Measurements from ENCODE around the gene CCNI2.

Gene CCNI2

GRCh38 chr5:132749506-132749905 lies 2.3 kb downstream of the CCNI2 start:
- in situ Hi-C loops (cut with HindIII; ENCODE audit: low sequenced_read_pairs), result no loop called here

DNA sequence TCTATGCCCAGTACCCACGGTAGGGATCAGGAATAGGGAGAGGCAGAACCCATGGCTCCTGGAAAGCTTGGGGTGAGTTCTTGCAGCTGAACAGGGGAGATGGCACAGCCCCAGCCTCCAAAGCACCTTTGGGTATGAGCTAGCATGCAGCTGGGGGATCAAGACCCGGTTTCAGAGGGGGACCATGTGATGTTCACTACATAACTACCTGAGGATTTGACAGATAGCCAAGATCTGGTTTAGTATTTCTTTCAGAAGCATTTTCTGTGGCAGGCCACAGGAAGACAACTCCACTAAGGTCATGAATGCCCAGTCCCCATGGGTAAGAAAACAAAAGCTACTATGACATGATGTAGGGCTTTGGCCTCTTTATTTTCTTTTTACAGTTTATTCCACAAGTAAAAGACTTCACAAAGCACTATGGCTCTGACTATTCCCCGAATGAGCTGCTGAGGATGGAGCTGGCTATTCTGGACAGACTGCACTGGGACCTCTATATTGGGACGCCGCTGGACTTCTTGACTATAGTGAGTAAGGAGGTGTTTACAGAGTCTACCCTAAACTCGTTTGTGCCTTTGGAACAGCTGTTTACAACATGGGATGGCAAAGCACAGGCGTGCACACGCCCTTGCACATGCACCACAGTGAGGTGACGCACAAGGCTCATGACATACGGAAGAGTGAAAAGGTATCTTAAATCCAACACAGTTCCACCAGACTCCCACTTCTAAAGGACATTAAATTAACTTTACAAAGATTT lies 3.4 kb downstream of the CCNI2 start:
- in situ Hi-C loops (cut with HindIII; ENCODE audit: low sequenced_read_pairs), result loop anchor here (5.0 kb wide), 1 partner anchor 57 kb away; no protein-coding TSS in a partner anchor

DNA sequence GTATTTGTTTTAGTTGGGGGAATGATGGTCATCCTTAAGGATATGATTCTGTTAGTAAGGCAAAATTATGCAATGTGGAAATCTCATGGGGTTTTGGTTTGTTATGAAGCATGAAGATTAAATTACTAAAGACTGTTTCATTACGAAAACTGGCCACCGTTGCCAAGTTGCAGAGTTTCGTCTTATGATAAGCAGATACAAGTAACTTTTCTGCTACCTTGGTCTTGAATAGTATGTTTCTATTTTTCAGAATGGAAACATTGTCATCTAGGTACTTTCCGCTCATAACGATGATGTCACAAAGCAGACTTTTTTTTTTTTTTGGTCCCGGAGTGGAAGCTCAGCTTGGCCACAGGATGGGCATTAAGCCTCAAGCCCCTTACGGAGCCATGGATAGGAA lies 4.2 kb downstream of the CCNI2 start:
- in situ Hi-C loops (cut with HindIII; ENCODE audit: low sequenced_read_pairs), result loop anchor here (5.0 kb wide), 1 partner anchor 56 kb away; no protein-coding TSS in a partner anchor

DNA sequence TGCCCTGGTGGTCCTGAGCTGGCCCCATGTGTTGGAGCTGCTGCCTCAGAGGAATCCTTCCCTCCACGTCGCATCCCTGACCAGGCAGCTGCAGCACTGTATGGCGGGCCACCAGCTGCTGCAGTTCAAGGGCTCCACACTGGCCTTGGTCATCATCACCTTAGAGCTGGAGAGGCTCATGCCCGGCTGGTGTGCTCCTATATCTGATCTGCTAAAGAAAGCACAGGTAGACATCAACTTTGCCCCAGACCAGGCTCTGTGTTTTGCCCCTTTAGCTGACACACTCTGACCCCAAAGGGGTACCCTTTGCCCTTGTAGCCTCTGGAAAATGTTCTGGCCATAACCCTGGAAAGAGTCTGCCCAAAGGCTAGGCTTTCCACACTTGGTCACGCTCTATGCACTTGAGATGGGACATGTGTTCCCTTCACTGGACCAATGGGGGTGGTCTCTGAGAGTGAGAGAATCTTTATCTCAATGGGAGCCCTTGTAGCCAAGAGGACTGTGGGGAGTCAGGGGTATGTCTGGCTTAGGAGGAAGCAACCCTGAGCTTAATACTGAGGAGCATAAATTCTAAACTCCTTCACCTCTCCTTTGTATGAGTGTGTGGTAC lies 4.8 kb downstream of the CCNI2 start:
- in situ Hi-C loops (cut with HindIII; ENCODE audit: low sequenced_read_pairs), result loop anchor here (5.0 kb wide), 1 partner anchor 55 kb away; no protein-coding TSS in a partner anchor

GRCh38 chr5:132752581-132753125 lies 5.4 kb downstream of the CCNI2 start:
- in situ Hi-C loops (cut with HindIII; ENCODE audit: low sequenced_read_pairs), result loop anchor here (5.0 kb wide), 1 partner anchor 55 kb away; no protein-coding TSS in a partner anchor

- in situ Hi-C loops (cut with HindIII; ENCODE audit: low sequenced_read_pairs), result loop anchor here (5.0 kb wide), 1 partner anchor 54 kb away; no protein-coding TSS in a partner anchor
Observed at GRCh38 chr5:132753135-132753987, 6.1 kb downstream of the CCNI2 start.

- in situ Hi-C loops (cut with HindIII; ENCODE audit: low sequenced_read_pairs), result loop anchor here (5.0 kb wide), 1 partner anchor 53 kb away; no protein-coding TSS in a partner anchor
Observed at GRCh38 chr5:132754111-132754510, 6.9 kb downstream of the CCNI2 start.

DNA sequence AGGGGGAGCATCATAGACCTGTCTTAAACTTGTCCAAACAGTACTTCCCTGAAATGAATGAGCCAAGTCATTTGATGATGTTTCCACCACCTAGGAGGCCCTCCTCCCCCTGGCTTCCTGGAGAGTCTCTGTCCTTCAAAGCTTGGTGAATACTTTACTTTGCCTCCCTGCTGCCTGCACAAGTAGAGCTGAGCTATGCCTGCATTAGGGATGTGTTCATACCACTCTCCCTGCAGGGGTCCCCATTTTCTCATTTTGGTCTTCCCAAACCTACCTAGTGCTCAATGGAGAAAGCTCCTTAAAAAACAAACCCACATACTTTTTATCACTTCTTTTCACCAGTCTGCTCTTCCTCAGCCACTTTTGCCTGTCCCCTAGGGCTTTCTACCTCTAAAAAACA lies 7.7 kb downstream of the CCNI2 start:
- in situ Hi-C loops (cut with HindIII; ENCODE audit: low sequenced_read_pairs), result loop anchor here (5.0 kb wide), 1 partner anchor 52 kb away; no protein-coding TSS in a partner anchor

GRCh38 chr5:132756542-132756941 lies 9.3 kb downstream of the CCNI2 start:
- in situ Hi-C loops (cut with HindIII; ENCODE audit: low sequenced_read_pairs), result no loop called here

- in situ Hi-C loops (cut with HindIII; ENCODE audit: low sequenced_read_pairs), result no loop called here
Observed at GRCh38 chr5:132758451-132758850, 11.2 kb downstream of the CCNI2 start.

GRCh38 chr5:132759114-132760048 lies 12.2 kb downstream of the CCNI2 start:
- in situ Hi-C loops (cut with HindIII; ENCODE audit: low sequenced_read_pairs), result no loop called here

DNA sequence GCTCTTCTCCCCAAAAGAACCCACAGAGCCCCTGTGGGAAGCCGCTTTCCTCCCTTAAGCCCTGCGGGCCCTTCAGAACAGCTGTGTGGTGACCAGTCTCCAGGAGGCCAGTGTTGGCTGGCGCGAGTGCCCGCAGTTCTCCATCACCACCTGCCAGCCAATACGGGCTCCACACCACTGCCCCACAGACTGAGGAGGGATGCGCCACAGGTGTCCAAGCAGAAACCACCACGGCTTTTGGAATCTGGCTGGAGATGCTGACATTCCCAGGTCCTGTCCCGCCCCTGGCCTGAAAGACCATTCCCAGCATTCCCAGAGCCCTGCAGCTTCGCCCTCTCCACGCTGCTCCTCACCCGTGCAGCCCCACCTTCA lies 12.8 kb downstream of the CCNI2 start:
- in situ Hi-C loops (cut with HindIII; ENCODE audit: low sequenced_read_pairs), result no loop called here

- in situ Hi-C loops (cut with HindIII; ENCODE audit: low sequenced_read_pairs), result no loop called here
Observed at GRCh38 chr5:132760601-132761317, 13.5 kb downstream of the CCNI2 start.

DNA sequence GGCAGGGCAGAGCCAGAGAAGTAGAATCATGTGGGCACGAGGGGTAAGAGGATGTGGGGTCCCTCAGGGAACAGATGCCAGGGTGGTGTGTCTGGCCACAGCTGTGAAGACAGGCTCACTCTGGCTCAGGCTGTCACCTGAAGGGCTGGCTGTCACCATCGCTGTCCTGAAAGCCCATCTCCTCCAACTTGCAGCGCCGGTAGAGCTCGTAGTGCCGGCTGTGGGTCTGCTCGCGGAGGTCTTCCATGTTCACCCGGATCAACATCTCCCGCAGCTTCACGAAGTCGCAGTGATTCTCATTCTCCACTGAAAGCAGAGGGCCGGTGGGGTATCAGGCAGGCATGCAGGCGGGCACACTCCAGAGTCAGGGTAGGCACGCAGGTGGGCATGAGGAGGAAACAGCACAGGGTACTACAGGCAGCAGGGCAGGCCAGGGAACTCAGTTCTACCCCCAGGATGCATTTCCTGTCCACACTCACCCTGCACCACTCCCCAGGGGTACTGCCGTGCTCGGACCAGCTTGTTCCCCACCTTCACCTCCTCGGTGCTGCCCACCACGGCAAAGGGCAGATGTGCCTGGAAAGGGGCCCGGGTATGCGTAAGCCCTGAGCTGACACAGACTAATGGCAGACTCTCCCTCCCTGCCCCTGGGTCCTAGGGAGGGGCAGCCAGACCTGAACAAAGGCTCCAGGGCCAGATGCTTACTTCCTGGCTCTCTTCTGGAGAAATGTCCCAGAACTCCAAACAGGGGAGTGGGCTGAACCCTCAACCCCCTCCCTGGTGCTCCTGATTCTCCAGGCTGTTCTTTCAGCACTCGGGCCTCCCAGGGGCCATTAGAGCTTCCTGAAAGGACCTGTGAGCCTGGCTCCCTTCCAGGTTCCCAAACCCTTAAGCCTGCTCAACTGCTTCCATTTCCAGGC lies 14.4 kb downstream of the CCNI2 start:
- in situ Hi-C loops (cut with HindIII; ENCODE audit: low sequenced_read_pairs), result no loop called here

DNA sequence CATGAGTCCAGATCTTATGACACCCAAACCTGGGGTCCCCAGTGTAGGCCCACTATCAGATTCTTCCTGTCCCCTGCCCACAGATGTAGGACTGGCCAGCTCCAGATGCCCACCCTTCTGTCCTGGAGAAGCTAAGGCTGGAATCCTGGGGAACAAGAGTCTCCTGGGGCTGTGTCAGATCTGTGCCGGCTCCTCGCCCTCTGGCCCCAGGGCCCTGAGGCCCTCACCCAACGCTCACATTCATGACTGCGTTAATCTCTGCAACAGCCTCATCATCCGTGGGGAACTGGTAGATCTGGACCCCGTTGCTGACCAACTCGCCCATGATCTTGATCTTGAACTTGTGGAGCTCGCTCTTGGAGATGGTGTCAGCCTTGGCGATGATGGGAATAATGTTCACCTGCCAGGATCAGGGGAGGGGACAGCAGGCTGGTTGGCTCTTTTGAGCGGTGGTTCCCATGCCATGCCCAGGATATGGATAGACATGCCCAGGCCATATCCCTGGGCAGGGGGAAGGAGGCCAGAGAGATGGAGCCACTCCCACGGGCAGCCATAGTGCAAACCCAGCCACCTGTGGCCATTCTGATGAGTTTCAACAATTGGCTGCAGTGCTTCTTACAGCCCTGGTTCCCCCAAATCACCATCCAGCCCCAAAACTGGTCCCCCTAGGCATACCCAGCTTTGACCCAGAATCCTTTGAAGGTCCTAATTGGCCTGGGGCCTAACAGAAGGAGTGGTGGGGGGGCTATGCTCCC lies 15.2 kb downstream of the CCNI2 start:
- in situ Hi-C loops (cut with HindIII; ENCODE audit: low sequenced_read_pairs), result no loop called here

GRCh38 chr5:132763181-132764036 lies 16.2 kb downstream of the CCNI2 start:
- in situ Hi-C loops (cut with HindIII; ENCODE audit: low sequenced_read_pairs), result no loop called here

GRCh38 chr5:132764051-132764450 lies 16.8 kb downstream of the CCNI2 start:
- in situ Hi-C loops (cut with HindIII; ENCODE audit: low sequenced_read_pairs), result no loop called here
